CD4-positive, alpha-beta T cell (primary cell): ENCODE measurements around the gene MTRF1. TPM values are rescaled to one million over a fixed set of nuclear protein-coding genes. Genes with fewer than 3 reads are reported as not detected.

Source experiments
- ATAC-seq: fragments of 200-7000 bp; cut with Tn5 transposase; one replicate; pipeline ENCODE4 v1.10.0; 2022; ENCODE audit warnings: mild to moderate bottlenecking; ENCODE audit not compliant: poor library complexity
- CTCF ChIA-PET: fragments of 350-600 bp; sonication (Branson Sonifier 250); formaldehyde crosslinking; loops from one replicate; lab custom pipeline; 2021; ENCODE audit warnings: antibody characterized with exemption, inconsistent platforms; lab: Charles Lee
- POLR2A ChIA-PET: fragments of 350-600 bp; sonication (Branson Sonifier 250); formaldehyde crosslinking; loops from one replicate; lab custom pipeline; 2021; ENCODE audit warnings: antibody characterized with exemption, inconsistent platforms; lab: Charles Lee
- DNase-seq, 14 experiments: peaks; one replicate each; pipeline ENCODE4 v3.0.0-alpha.2; 2013 to 2020; ENCODE audit warnings: mixed read lengths in 2 of 14
- H3K27ac ChIP-seq, 2 donors: one replicate each; pipeline versions ENCODE4 v1.5.1 to v1.7.0; 2013; ENCODE audit warnings: low read length in 2 of 2, low read depth in 1 of 2, mild to moderate bottlenecking in 1 of 2
- H3K27me3 ChIP-seq, 2 experiments: 1 replicate in 1 of 2; 2 replicates in 1 of 2; pipeline versions ENCODE4 v1.6.1 to v1.7.0; 2013; ENCODE audit warnings: low read length in 2 of 2, control low read depth in 1 of 2, mild to moderate bottlenecking in 1 of 2, moderate library complexity in 1 of 2; ENCODE audit not compliant: insufficient read depth in 2 of 2, control insufficient read depth in 1 of 2
- H3K36me3 ChIP-seq: one replicate; pipeline ENCODE4 v1.6.1; 2013; ENCODE audit warnings: low read length, control low read depth; ENCODE audit not compliant: insufficient read depth
- H3K4me1 ChIP-seq: one replicate; pipeline ENCODE4 v1.6.1; 2013; ENCODE audit warnings: low read length, control low read depth; ENCODE audit not compliant: insufficient read depth
- H3K4me3 ChIP-seq: one replicate; pipeline ENCODE4 v1.5.1; 2013; ENCODE audit warnings: mild to moderate bottlenecking, low read length, moderate library complexity
- H3K9me3 ChIP-seq, 2 experiments: 1 replicate in 1 of 2; 2 replicates in 1 of 2; pipeline versions ENCODE4 v1.6.1 to v1.7.0; 2013; ENCODE audit warnings: low read length in 2 of 2, mild to moderate bottlenecking in 2 of 2, control low read depth in 1 of 2, moderate library complexity in 1 of 2; ENCODE audit not compliant: control insufficient read depth in 1 of 2, insufficient read depth in 1 of 2
- H3K27ac Mint-ChIP-seq: one replicate; pipeline ENCODE4 v1.8.0; 2020; ENCODE audit warnings: mixed read lengths
- H3K27me3 Mint-ChIP-seq: one replicate; pipeline ENCODE4 v1.8.0; 2021; ENCODE audit warnings: mixed read lengths
- H3K36me3 Mint-ChIP-seq: one replicate; pipeline ENCODE4 v1.8.0; 2021; ENCODE audit warnings: low read depth, mixed read lengths
- H3K4me1 Mint-ChIP-seq: one replicate; pipeline ENCODE4 v1.8.0; 2021; ENCODE audit warnings: low read depth, mixed read lengths
- H3K4me3 Mint-ChIP-seq: one replicate; pipeline ENCODE4 v1.8.0; 2020; ENCODE audit warnings: mild to moderate bottlenecking, mixed read lengths
- H3K9me3 Mint-ChIP-seq: one replicate; pipeline ENCODE4 v1.8.0; 2020; ENCODE audit warnings: mixed read lengths
- CTCF ChIP-seq: fragments of 200-600 bp; IDR thresholded peaks from one replicate; pipeline ENCODE4 v1.8.0; 2022; ENCODE audit warnings: antibody characterized with exemption, mild to moderate bottlenecking
- intact Hi-C, 2 experiments: fragments of 100-400 bp; cut with DNase I in 1 of 2; cut with micrococcal nuclease in 1 of 2; formaldehyde crosslinking; loops; one replicate each; pipeline versions ENCODE4 v1.15.1 to v1.9.0; 2023 to 2025; cut with DNase I, micrococcal nuclease
- total RNA-seq, 174 experiments: library from RNA in 2 of 174; stranded (reverse) in 2 of 174; gene quantifications; one replicate each; pipeline ENCODE4 v1.2.3 and lab custom pipeline; 2021 to 2026

MTRF1 gene
- total RNA-seq, 2 experiments from 2014 or later, result 15.7 to 17.8 TPM

DNA sequence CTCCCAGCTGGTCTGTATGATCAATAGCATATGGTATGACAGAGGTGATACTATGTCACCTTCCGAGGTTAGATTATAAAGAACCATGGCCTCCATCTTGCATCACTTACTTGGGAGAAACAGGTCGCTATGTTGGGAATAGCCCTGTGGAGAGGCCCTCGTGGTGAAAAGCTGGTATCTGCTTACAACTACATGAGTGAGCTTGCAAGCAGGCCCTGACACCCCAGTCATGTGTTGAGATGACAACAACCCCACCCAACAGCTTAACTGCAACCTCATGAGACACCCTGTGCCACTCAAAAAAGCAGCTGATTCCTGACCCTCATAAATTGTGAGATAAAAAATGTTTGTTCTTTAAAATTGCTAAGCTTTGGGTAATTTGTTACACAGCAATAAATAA lies 18.8 kb downstream of the MTRF1 start:
- no peak overlapping the region for H3K4me3 ChIP-seq
- peaks cover 17% of the 10 kb centered on the region for H3K36me3 ChIP-seq
- DNase-seq (no peak), ATAC-seq (no peak)
- no peak overlapping the region for H3K4me3 Mint-ChIP-seq
- intact Hi-C loops, result no loop called here
- no peak overlapping the region for H3K27ac Mint-ChIP-seq
- CTCF ChIA-PET, result interaction anchor here (1.0 kb wide), 1 partner anchor 22 kb away, joined by 3 read pairs; no protein-coding TSS in a partner anchor
- no peaks in the 10 kb centered on the region for H3K4me1 ChIP-seq
- no peaks in the 10 kb centered on the region for H3K4me1 Mint-ChIP-seq
- TF ChIP-seq CTCF, result no peak
- no peaks in the 10 kb centered on the region for H3K9me3 Mint-ChIP-seq
- no peaks in the 10 kb centered on the region for H3K9me3 ChIP-seq
- no peaks in the 10 kb centered on the region for H3K27me3 ChIP-seq
- H3K36me3 Mint-ChIP-seq, result peaks cover 33% of the 10 kb centered on the region
- H3K27me3 Mint-ChIP-seq, result no peaks in the 10 kb centered on the region
- POLR2A ChIA-PET, result no interaction called here
- no peak overlapping the region for H3K27ac ChIP-seq

- H3K27ac ChIP-seq, result no peak overlapping the region
- Mint-ChIP-seq H3K36me3 (peaks cover 33% of the 10 kb centered on the region), H3K4me3 (no peak overlapping the region), H3K9me3 (no peaks in the 10 kb centered on the region), H3K27ac (no peak overlapping the region), H3K4me1 (no peaks in the 10 kb centered on the region), H3K27me3 (no peaks in the 10 kb centered on the region)
- no peaks in the 10 kb centered on the region for H3K4me1 ChIP-seq
- ChIA-PET CTCF (no interaction called here), POLR2A (no interaction called here)
- ATAC-seq (no peak), DNase-seq (no peak)
- peaks cover 20% of the 10 kb centered on the region for H3K36me3 ChIP-seq
- intact Hi-C loops, result no loop called here
- no peak for TF ChIP-seq CTCF
- H3K27me3 ChIP-seq, result no peaks in the 10 kb centered on the region
- H3K9me3 ChIP-seq, result no peaks in the 10 kb centered on the region
- H3K4me3 ChIP-seq, result no peak overlapping the region
Observed at GRCh38 chr13:41241626-41242025, 21.8 kb downstream of the MTRF1 start.

- H3K36me3 ChIP-seq, result peaks cover 31% of the 10 kb centered on the region
- no peak for ATAC-seq
- TF ChIP-seq CTCF, result no peak
- no peaks in the 10 kb centered on the region for H3K27me3 ChIP-seq
- H3K27me3 Mint-ChIP-seq, result no peaks in the 10 kb centered on the region
- DNase-seq, result no peak
- ChIA-PET CTCF (no interaction called here), POLR2A (no interaction called here)
- H3K4me3 Mint-ChIP-seq, result no peak overlapping the region
- no peak overlapping the region for H3K4me3 ChIP-seq
- intact Hi-C loops, result no loop called here
- H3K27ac ChIP-seq, result no peak overlapping the region
- no peaks in the 10 kb centered on the region for H3K9me3 Mint-ChIP-seq
- H3K27ac Mint-ChIP-seq, result no peak overlapping the region
- H3K36me3 Mint-ChIP-seq, result peaks cover 63% of the 10 kb centered on the region
- no peaks in the 10 kb centered on the region for H3K4me1 Mint-ChIP-seq
- H3K4me1 ChIP-seq, result no peaks in the 10 kb centered on the region
- no peaks in the 10 kb centered on the region for H3K9me3 ChIP-seq
Observed at GRCh38 chr13:41236369-41236768, 27.0 kb downstream of the MTRF1 start.
